IPS-18c (cell line): ENCODE data around the gene KDM3A.

Experiments
- H3K4me3 ChIP-seq: 2 replicates; pipeline ENCODE4 v1.7.0; 2013; ENCODE audit warnings: low read depth, mild to moderate bottlenecking, low read length, moderate library complexity; ENCODE audit not compliant: insufficient read depth
- H3K9me3 ChIP-seq: one replicate; pipeline ENCODE4 v1.6.1; 2013; ENCODE audit warnings: mild to moderate bottlenecking, low read length, moderate library complexity; ENCODE audit not compliant: control insufficient read depth, insufficient read depth

Gene KDM3A, protein sequence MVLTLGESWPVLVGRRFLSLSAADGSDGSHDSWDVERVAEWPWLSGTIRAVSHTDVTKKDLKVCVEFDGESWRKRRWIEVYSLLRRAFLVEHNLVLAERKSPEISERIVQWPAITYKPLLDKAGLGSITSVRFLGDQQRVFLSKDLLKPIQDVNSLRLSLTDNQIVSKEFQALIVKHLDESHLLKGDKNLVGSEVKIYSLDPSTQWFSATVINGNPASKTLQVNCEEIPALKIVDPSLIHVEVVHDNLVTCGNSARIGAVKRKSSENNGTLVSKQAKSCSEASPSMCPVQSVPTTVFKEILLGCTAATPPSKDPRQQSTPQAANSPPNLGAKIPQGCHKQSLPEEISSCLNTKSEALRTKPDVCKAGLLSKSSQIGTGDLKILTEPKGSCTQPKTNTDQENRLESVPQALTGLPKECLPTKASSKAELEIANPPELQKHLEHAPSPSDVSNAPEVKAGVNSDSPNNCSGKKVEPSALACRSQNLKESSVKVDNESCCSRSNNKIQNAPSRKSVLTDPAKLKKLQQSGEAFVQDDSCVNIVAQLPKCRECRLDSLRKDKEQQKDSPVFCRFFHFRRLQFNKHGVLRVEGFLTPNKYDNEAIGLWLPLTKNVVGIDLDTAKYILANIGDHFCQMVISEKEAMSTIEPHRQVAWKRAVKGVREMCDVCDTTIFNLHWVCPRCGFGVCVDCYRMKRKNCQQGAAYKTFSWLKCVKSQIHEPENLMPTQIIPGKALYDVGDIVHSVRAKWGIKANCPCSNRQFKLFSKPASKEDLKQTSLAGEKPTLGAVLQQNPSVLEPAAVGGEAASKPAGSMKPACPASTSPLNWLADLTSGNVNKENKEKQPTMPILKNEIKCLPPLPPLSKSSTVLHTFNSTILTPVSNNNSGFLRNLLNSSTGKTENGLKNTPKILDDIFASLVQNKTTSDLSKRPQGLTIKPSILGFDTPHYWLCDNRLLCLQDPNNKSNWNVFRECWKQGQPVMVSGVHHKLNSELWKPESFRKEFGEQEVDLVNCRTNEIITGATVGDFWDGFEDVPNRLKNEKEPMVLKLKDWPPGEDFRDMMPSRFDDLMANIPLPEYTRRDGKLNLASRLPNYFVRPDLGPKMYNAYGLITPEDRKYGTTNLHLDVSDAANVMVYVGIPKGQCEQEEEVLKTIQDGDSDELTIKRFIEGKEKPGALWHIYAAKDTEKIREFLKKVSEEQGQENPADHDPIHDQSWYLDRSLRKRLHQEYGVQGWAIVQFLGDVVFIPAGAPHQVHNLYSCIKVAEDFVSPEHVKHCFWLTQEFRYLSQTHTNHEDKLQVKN (N-terminal part only)

DNA sequence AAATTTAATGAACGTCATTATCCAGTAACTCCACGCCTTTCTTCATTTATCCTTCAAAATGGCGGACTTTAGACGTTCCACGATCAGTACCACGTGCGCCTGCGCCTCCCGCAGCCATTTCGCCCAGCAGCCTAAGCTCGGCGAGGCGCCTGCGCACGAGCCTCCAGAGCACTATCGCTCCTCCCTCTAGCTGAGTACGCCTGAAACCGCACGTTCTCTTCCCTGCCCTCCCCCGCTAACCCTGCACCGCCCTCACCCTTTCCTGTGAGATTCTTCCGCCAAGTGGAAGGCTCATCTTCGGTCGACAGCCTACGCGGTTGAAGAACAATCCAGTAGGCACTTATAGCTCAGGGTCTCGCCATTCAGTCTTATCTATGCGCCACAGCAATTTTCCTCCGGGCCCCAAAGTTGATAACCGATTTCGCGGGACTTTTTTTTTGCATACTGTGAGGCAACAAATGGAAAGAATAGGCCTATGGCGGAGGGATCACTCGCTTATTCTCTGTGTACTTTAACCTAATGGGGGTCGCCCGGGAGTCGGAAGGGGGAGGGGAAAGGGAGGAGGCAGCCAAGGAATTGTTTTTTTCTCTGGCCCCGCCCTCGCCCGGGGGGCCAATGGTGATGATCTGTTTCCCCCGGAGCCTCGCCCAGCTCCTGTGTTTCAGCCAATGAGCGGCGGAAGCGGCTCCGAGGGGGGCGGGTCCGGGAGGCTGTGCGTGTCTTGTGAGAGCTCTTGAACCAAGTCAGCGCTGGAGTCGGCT is at the start of gene KDM3A:
KDM3A (plus strand) TSS at position 741 of the 761 bp plus-strand sequence. CDS start 677 bp downstream, outside the sequence.
- Histone ChIP-seq H3K9me3 (peaks cover 2% of the 10 kb centered on the region), H3K4me3 (peak within 1 kb of the TSS; percentile 76)

DNA sequence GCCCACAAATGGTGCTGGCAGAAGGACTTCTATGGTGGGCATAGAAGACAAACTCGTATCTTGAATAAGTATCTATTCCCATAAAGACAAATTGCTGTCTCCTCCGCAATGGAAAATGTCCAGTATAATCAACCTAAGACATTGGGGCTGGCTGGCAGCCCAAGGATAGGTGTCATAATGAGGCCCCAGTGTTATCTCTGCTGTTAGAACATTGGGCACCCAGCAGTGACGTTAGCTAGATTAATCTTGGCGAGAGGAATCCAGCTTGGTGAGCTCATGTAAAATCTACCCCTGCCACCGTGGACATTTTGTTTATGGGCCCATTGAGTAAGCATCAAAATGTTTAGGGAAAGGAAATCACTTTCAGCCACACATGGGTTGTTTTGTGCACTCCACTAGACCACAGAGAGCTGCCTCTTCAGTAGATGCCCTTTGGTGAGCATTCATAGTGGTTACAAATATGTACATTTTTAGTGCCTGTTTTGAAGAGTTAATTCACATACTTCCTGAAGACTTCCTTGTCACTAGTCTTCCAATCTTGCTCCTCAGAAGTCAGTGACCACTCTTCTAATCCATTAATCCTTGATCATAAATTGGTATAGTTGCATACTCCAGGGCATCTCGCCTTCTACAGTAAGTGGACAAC is 48.2 kb upstream of the KDM3A start:
- Histone ChIP-seq H3K4me3 (no peak overlapping the region), H3K9me3 (no peaks in the 10 kb centered on the region)

DNA sequence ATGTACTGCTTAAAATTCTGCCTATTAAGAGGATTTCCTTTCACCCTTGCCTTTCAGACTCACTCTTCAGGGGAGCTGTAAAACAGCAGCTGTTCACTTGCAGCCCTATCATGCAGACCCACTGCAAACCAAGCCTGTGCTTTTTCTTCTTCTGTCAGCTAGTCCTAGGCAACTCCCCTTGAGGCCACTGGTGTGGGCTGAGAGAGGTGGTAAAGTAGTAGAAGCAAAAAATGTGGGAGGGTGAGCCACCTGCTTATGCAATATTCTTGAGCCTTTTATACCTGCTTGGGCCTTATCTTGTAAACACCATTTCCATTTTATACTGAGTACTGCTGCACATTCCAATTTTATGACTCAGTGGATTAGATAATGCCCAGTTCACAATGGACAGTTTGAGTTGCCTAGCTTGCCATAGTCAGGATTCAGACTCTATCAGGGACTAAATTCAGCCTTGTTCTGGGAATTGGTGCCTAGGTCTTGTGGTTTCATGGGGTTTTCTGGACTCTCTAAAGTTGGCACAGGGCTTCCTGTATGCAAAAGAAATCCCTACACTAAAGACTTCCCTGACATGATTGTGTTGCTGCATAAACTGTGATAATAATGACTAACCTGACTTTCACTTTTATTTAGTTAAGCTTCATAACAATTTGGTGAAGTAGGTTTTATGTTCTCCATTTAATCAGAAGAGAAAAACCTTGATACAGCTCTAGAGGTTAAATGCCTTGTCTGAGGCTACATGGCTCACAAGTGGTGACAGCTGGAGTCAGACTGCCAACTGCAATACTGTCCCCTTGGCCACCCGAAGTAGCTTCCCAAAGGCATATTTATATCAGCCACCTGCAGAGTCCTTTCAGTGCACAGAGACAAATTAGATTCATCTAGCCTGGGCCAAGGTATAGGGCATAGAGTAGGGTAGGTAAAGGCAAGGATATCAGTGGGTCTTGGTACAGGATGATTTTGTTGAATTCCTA is 47.4 kb upstream of the KDM3A start:
- no peaks in the 10 kb centered on the region for H3K9me3 ChIP-seq
- H3K4me3 ChIP-seq: no peak overlapping the region

DNA sequence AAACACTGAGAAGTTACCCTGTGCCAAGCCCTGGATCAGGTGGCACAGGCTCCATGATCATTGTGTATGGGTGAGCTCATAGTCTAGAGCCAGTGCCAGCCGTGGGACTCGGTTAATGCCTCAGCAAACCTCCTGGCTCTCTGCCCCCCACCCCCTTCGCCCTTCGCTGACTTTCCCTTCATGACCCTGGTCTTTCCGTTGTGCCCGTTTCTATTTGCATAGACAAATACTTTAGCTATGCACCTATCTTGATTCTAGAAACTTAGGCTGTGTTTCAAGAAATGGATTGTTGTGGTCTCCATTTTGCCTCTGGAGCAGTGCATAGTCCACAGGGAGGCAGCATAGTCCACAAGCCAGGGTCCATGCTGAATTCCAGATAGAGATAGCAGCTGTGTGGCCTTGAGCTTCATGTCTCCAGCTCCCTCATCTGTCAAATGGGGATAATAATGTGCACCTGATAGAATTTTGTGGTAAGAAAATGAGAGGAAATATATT is 44.8 kb upstream of the KDM3A start:
- H3K4me3 ChIP-seq: no peak overlapping the region
- no peaks in the 10 kb centered on the region for H3K9me3 ChIP-seq

DNA sequence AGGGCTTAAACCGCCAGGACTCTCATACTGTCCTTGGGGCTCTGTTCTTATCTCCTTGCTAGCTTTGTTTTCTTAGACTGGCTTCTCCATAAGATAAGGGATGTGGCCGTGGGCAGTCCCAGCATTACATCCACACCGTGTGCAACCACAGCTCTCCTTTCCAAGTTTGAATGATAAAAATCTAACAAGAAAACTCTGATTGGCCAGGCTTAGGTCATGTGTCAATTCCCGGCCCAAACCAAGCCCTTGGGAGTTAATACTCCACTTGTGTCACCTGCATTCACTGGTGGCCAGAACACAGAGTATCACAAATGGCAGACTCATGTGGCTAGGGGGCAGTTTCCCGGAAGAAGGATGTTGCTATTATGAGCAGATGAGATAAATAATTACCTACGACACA is 43.2 kb upstream of the KDM3A start:
- no peaks in the 10 kb centered on the region for H3K9me3 ChIP-seq
- H3K4me3 ChIP-seq: no peak overlapping the region

DNA sequence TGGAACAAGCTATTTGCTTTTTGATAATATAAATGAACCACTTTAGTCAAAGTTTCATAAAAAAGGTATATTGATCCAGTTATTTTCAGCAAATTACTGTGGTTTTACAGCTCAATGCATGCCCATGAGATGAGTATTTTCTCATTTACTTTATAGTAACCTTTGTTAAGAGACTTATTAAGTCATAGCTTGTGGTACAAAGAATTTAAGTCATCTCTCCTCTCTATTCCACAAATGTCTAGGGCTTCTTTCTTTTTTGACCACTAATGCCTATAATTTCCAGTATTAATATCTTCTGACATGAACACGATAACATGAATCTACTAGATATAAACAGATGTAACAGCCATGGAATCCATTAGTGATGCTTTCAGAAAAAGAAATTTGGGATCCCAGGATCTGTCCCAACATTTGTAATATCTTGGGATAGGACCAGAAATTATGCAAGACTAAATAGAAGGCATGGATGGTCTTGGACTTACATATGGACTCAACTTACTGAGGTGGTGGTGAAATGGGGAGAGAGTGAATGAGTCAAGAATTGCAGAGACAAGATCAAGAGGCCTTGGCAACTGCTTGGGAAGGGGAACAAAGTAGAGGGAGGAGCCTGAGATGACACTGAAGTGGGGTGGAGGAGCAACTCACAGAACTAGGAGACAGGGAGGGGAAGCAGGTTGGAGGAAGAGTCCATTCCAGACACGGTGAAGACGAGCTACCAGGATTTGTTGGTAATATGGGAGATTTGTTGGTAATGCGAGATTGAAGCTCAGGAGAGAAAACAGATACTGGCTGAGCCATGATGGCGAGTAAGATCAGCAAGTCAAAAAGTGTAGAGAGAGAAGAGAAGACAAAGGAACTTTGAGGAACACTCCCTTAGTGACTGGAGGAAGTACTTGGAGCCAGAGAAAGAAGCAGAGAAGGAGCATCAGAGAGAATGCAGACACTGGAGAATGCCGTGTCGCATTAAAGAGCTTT is 42.4 kb upstream of the KDM3A start:
- Histone ChIP-seq H3K9me3 (no peaks in the 10 kb centered on the region), H3K4me3 (no peak overlapping the region)

DNA sequence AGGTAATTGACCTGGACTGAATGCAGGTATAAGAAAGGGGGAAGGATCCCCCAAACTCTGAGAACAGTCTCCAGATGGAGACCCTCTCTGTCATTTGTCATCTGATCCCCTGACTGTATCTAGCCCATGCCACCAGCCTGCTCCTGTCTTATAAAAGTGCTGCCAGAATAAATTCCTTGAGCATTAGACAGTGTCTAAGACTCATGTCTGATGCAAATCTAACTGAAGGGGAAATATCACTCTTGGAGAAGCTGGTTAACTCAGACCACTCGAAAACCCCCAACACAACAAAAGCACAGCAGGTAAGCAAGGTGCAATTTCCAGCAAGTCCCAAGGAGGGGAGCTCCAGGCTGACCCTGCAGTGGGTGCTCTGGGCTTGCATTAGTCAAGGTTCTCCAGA is 40.9 kb upstream of the KDM3A start:
- H3K9me3 ChIP-seq: no peaks in the 10 kb centered on the region
- no peak overlapping the region for H3K4me3 ChIP-seq

DNA sequence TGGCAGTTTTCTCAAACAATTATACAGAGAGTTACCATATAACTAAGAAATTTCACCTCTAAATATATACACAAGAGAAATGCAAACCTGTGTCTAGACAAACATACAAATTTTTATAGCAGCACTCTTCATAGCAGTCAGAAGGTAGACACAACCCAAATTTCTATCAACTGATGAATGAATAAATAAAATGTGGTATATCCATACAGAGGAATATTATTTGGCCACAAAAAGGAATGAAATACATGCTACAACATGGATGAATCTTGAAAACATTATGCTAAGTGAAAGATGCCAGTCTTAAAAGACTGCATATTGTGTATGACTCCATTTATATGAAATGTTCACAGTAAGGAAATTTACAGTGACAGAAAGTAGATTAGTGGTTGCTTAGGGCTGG is 30.6 kb upstream of the KDM3A start:
- no peaks in the 10 kb centered on the region for H3K9me3 ChIP-seq
- no peak overlapping the region for H3K4me3 ChIP-seq

DNA sequence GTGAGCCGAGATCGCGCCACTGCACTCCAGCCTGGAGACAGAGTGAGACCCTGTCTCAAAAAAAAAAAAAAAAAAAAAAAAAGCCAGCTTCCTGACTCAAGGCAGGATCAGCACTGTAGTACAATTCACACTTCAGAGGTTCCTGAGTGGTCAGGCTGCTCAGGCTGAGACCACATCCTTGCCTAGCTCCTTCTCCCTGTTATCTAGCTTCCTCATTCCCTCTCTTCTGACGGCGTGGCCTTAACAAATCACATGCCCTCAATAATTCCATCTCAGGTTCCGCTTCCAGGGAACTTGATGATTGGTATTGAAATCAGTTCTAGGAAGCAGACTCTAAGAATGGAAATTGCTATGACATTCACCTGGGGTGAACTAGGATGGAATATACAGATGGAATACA is 29.8 kb upstream of the KDM3A start:
- H3K9me3 ChIP-seq: no peaks in the 10 kb centered on the region
- H3K4me3 ChIP-seq: no peak overlapping the region; the same call in 1 of the 2 replicates

DNA sequence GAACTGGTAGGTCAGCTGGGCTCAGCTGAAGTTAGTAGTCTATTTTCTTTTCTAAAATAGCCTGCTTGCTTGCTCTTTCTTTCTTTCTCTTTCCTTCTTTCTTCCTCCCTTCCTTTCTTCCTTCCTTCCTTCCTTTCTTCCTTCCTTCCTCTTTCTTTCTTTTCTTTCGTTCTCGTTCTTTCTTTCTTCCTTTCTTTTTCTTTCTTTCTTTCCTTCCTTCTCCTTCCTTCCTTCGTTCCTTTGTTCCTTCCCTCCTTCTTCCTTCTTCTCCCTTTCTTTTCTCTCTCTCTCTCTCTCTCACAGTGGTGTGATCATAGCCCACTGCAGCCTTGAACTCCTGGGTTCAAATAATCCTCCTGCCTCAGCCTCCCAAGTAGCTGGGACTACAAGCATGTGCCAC is 29.2 kb upstream of the KDM3A start:
- Histone ChIP-seq H3K9me3 (no peaks in the 10 kb centered on the region), H3K4me3 (no peak overlapping the region)

DNA sequence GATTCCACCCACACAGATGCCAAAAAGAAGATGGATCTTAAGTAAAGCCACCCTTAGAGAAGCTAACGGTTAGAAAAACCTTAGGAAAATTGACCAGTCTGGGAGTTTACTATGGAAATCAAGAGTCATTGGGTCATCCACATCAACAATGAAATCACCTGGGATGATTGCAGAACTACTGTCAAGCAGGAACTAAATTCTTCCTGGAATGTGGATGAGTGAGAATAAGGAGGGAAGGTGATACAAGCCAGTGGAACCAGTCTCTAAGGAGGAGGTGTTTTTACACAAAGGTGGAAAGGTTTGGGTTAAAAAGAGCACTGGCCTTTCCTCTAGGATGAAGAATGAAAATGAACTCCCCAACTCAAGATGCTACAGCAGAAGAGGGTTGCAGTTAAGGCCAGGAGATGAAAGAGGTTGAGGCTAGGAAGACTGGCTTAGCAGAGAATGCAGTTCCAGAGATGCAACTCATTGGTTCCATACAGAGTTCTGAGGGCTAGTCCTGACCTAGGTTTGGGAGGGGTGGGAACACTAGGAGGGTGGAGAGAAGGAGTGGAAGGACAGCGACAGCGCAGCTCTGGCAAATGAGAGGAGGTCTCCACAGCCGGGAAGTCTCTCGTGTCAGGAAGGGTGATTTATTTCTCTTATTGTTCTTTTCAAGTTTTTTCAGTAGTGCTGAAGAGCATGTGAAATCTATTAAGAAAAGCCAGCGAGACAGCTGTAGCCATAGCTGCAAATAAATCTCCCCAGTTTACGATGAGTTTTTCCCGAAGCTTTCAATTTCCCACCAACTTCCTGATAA is 27.7 kb upstream of the KDM3A start:
- H3K4me3 ChIP-seq: no peak overlapping the region
- H3K9me3 ChIP-seq: no peaks in the 10 kb centered on the region

DNA sequence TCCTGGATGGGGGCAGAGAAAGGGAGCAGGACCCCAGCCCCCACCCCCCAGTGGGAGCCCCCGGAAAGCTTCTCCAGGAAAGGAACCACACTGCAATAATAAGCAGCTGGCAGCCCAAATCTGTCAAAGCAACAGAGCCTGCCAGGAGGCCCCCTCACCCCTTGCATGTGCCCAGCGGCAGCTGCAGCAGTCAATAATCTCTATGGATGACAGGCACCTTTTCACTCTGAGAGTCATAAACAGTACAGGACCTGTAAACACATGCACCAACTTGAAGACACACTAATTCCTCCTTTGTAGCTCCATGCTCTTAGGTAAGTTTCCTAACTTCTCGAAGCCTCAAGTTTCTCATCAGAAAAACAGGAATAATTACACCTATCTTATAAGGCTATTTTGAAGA is 26.2 kb upstream of the KDM3A start:
- Histone ChIP-seq H3K4me3 (no peak overlapping the region), H3K9me3 (no peaks in the 10 kb centered on the region)

DNA sequence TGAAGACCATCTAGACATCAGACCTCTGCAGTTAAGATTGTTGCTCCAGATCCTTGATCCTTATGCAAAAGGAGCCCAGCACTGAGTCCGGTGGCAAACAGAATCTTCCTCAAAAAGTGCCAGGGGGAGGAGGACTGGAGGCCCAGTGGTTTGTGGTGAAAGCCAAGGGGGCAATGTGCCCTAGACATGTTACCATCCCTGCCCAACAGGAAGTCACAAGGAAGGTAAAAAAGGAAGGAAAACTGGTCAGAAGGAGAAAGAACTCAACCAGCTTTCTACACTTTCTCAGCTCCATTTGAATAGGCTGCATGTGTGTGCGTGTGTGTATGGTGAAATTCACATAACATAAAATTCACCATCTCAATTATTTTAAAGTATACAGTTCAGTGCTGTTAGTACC is 25.0 kb upstream of the KDM3A start:
- H3K9me3 ChIP-seq: no peaks in the 10 kb centered on the region
- H3K4me3 ChIP-seq: no peak overlapping the region

DNA sequence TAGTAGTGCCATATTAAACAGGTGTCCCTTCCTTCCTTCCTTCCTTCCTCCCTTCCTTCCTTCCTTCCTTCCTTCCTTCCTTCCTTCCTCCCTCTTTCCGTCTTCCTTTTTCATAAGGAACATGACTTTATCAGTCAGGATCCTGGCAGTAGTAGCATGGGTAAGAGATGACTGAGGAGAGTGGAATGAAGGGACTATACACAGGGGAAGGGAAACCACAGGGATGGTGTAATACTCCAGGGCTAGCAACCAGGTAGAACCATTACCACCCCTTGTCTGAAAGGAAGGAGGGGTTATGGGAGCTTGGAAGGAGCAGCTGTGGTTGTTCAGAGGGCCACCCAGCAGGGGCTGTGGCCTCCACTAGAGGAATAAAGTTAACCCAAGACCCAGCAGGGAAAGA is 23.2 kb upstream of the KDM3A start:
- Histone ChIP-seq H3K9me3 (peaks cover 2% of the 10 kb centered on the region), H3K4me3 (no peak overlapping the region)
